ENCODE results near the gene UBE3C.
"Not testable (repeated sequence)": the region's sequence is repeated elsewhere in the genome, so short reads cannot be mapped to it uniquely, and the experiment has no call there.

DNA sequence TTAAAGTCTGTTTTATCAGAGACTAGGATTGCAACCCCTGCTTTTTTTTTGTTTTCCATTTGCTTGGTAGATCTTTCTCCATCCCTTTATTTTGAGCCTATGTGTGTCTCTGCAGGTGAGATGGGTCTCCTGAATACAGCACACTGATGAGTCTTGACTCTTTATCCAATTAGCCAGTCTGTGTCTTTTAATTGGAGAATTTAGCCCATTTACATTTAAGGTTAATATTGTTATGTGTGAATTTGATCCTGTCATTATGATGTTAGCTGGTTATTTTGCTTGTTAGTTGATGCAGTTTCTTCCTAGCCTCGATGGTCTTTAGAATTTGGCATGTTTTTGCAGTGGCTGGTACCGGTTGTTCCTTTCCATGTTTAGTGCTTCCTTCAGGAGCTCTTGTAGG, 35.1 kb upstream of the UBE3C start:
- TF ChIP-seq EP300, CTCF, POLR2A, POLR2AphosphoS5 (IDR thresholded peaks at IDR 0.05): not testable (repeated sequence)

All from upper lobe of left lung (tissue), 4 donors.